Measurements from ENCODE around the gene RBP4.

RBP4 gene

GRCh38 chr10:93595378-93596161, 5.5 kb downstream of the RBP4 start:
- no peak for DNase-seq

- DNase-seq = no peak
These were observed 6.5 kb downstream of the RBP4 start for GRCh38 chr10:93594518-93594917.

- DNase-seq = no peak
These were observed 7.3 kb downstream of the RBP4 start for GRCh38 chr10:93593749-93594148.

GRCh38 chr10:93593254-93593653, 7.8 kb downstream of the RBP4 start:
- no peak for DNase-seq

GRCh38 chr10:93591065-93591808, 9.8 kb downstream of the RBP4 start:
- DNase-seq = no peak

- DNase-seq = no peak
These were observed 10.4 kb downstream of the RBP4 start for GRCh38 chr10:93590638-93591037.

GRCh38 chr10:93589648-93590562, 11.1 kb downstream of the RBP4 start:
- DNase-seq = no peak

GRCh38 chr10:93584445-93584844, 16.6 kb downstream of the RBP4 start:
- no peak for DNase-seq

GRCh38 chr10:93580828-93581227, 20.2 kb downstream of the RBP4 start:
- DNase-seq = no peak

- DNase-seq = no peak
These were observed 20.9 kb downstream of the RBP4 start for GRCh38 chr10:93579985-93580711.

- DNase-seq = no peak
These were observed 21.9 kb downstream of the RBP4 start for GRCh38 chr10:93579089-93579488.

GRCh38 chr10:93577565-93577964, 23.5 kb downstream of the RBP4 start:
- no peak for DNase-seq

GRCh38 chr10:93576888-93577287, 24.1 kb downstream of the RBP4 start:
- DNase-seq = no peak

- DNase-seq = no peak
These were observed 27.1 kb downstream of the RBP4 start for GRCh38 chr10:93573924-93574323.

- DNase-seq = peak in 6 of 14 donors; percentile 22 to 49 (median 28)
These were observed 27.8 kb downstream of the RBP4 start for GRCh38 chr10:93573051-93573909.

- no peak for DNase-seq
These were observed 28.4 kb downstream of the RBP4 start for GRCh38 chr10:93572606-93573005.

- DNase-seq = no peak
These were observed 30.7 kb downstream of the RBP4 start for GRCh38 chr10:93570383-93570782.

GRCh38 chr10:93568105-93568390, 33.0 kb downstream of the RBP4 start:
- peak in 2 of 14 donors; percentile 4 to 30 for DNase-seq

- no peak for DNase-seq
These were observed 33.5 kb downstream of the RBP4 start for GRCh38 chr10:93567277-93568104.
